Measurements from ENCODE around the gene CDK8.

GRCh38 chr13:26436914-26437313 is 183.0 kb downstream of the CDK8 start:
- no peak for TF ChIP-seq CTCF (conservative IDR thresholded peaks at IDR 0.05; ENCODE audit: low read depth in 2 of 2)
- TF ChIP-seq POLR2AphosphoS5 (IDR thresholded peaks at IDR 0.05; ENCODE audit: low read depth) = no peak

Data from GM23338 (cell line).